HFFc6 (cell line): ENCODE results near the gene GAB2. TPM values are rescaled to one million over a fixed set of nuclear protein-coding genes. Genes with fewer than 3 reads are reported as not detected.

Source experiments
- DNase-seq: peaks from one replicate; pipeline ENCODE4 v3.0.0-alpha.2; 2018
- H3K27ac Mint-ChIP-seq: 2 replicates; pipeline ENCODE4 v1.8.0; 2020; ENCODE audit warnings: mild to moderate bottlenecking, mixed read lengths
- H3K27me3 Mint-ChIP-seq: 2 replicates; pipeline ENCODE4 v1.8.0; 2021; ENCODE audit warnings: mild to moderate bottlenecking, moderate library complexity, mixed read lengths; ENCODE audit not compliant: insufficient read depth
- H3K36me3 Mint-ChIP-seq: 2 replicates; pipeline ENCODE4 v1.8.0; 2021; ENCODE audit warnings: low read depth, mixed read lengths
- H3K4me1 Mint-ChIP-seq: 2 replicates; pipeline ENCODE4 v1.8.0; 2020; ENCODE audit warnings: low read depth, mixed read lengths
- H3K4me3 Mint-ChIP-seq: 2 replicates; pipeline ENCODE4 v1.8.0; 2020; ENCODE audit warnings: mild to moderate bottlenecking, moderate library complexity, mixed read lengths
- H3K9me3 Mint-ChIP-seq: 2 replicates; pipeline ENCODE4 v1.8.0; 2020; ENCODE audit warnings: mild to moderate bottlenecking, mixed read lengths
- total RNA-seq, 6 experiments: library from RNA; stranded (reverse); fragmentation: NEBNext Ultra II Directional; extraction: Animal tissue kit (Norgen Biotek cat#: 25700); gene quantifications; 2 replicates in 1 of 6; 3 replicates in 5 of 6; pipeline ENCODE4 v1.2.3, GENCODE V29; 2021
- TF ChIP-seq, protein P1 (sequence below): fragments of 200-600 bp; sonication (generic); IDR thresholded peaks from 2 replicates; pipeline ENCODE4 v1.5.0; 2021; ENCODE audit warnings: antibody characterized with exemption, mild to moderate bottlenecking

GAB2 gene
- total RNA-seq, 6 experiments from 2014 or later: 8.4 to 12.1 (median 9.9) TPM

DNA sequence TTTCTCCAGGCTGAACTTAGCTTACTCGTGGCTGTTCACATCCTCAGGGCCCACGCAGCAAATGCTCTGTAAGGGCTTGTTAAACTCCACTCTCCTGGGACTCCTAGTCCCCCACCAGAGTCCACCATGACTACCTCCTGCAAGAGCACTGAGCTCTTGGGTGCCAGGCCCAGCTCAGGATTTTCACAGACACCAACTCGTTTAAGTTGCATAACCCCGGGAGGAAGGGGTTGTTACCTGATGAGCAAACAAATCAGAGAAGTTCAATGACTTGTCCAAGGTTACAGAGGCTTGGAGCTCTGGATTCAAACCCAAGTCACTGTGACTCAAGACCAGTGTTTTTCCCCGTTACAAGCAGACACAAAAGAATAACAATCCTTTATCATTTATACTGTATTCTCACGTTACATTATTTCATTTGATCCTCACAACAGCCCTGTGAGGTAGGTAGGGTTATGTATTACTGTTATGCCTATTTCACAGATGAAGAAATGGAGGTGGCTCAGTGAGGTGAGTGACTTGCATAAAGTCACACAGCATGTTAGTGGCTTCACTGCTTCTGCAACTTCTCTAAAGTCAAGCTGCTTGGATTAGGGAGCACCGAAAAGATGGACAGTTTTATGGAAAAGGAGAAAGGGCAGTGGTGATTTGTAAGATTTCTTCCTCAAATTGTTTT is 246.6 kb downstream of the GAB2 start:
- TF ChIP-seq, protein P1, sequence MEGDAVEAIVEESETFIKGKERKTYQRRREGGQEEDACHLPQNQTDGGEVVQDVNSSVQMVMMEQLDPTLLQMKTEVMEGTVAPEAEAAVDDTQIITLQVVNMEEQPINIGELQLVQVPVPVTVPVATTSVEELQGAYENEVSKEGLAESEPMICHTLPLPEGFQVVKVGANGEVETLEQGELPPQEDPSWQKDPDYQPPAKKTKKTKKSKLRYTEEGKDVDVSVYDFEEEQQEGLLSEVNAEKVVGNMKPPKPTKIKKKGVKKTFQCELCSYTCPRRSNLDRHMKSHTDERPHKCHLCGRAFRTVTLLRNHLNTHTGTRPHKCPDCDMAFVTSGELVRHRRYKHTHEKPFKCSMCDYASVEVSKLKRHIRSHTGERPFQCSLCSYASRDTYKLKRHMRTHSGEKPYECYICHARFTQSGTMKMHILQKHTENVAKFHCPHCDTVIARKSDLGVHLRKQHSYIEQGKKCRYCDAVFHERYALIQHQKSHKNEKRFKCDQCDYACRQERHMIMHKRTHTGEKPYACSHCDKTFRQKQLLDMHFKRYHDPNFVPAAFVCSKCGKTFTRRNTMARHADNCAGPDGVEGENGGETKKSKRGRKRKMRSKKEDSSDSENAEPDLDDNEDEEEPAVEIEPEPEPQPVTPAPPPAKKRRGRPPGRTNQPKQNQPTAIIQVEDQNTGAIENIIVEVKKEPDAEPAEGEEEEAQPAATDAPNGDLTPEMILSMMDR: no peak
- H3K4me3 Mint-ChIP-seq: no peak overlapping the region
- H3K27me3 Mint-ChIP-seq: no peaks in the 10 kb centered on the region; the same call in 1 of the 2 replicates
- H3K4me1 Mint-ChIP-seq: peaks cover 21% of the 10 kb centered on the region
- H3K9me3 Mint-ChIP-seq: no peaks in the 10 kb centered on the region
- peaks cover 35% of the 10 kb centered on the region for H3K36me3 Mint-ChIP-seq
- DNase-seq: no peak
- H3K27ac Mint-ChIP-seq: peak overlapping the region; percentile 29

DNA sequence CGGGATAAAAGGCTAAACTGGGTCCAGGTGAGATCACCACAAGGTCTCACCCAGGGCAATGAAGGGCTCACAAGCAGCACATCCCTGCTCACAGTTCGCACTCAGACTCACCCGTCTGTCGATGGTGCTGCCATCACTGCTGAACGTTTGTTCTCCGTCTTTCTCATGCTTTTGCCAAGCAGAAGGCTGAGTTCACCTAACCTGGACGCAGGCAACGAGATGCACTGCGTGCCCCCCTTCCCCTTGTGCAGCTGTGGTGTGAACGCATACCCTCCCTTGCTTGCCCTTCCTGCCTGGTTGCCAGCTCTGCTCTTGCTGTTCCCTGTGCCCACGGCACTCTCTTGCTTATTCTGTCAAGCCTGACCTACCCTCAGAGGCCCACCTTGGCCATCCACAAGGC is 247.2 kb downstream of the GAB2 start:
- Mint-ChIP-seq H3K27me3 (no peaks in the 10 kb centered on the region; the same call in 1 of the 2 replicates), H3K27ac (peak overlapping the region; percentile 29; the same call in 1 of the 2 replicates), H3K36me3 (peaks cover 33% of the 10 kb centered on the region), H3K4me3 (no peak overlapping the region), H3K9me3 (no peaks in the 10 kb centered on the region), H3K4me1 (peaks cover 21% of the 10 kb centered on the region)
- TF ChIP-seq, protein P1: no peak
- DNase-seq: no peak

DNA sequence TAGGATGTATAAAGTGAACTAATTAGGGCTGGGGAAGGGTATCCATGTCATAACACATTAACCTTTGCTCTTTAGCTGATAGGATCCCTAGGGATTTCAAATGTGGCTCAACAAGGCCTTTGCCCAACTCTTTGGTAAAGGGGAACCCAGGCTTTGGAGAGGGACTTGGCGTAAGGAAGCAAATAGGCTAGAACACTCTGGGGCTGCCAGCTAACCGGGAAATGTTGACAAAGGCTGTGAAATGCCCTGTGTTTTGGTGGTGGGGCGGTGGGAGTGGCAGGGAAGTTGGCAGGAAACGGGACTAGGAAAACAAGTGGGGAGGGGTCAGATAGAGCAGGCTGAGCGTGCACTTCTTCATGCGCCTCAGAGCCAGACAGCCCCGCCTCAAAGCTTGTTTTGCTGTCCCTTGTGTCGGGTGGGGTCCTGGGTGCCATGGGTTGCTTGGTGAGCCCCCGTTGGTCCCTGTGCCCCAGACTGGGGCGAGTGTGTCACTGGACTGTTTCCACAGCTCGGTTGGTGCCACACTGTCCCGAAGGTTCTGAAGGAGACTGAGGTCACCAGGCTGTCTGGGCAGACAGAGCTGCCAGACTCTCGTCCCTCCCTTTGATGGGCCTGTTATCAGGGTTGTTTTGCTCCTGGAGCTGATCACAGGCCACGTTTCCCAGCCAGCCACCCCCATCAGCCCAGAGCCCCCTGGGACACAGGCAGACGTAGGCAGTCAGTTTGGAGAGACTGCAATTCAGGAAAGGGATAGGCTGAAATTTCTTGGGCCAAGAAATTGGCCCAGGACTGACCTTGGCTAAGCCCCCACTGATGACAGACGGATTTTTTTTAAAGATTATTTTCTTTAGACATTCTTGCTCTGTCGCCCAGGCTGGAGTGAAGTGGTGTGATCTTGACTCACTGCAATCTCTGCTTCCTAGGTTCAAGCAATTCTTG is 248.8 kb downstream of the GAB2 start:
- TF ChIP-seq, protein P1: no peak
- Mint-ChIP-seq H3K27me3 (peaks cover 1% of the 10 kb centered on the region), H3K9me3 (no peaks in the 10 kb centered on the region), H3K4me3 (no peak overlapping the region), H3K36me3 (peaks cover 23% of the 10 kb centered on the region), H3K4me1 (peaks cover 21% of the 10 kb centered on the region), H3K27ac (peak overlapping the region; percentile 65)
- peak; percentile 21 for DNase-seq

DNA sequence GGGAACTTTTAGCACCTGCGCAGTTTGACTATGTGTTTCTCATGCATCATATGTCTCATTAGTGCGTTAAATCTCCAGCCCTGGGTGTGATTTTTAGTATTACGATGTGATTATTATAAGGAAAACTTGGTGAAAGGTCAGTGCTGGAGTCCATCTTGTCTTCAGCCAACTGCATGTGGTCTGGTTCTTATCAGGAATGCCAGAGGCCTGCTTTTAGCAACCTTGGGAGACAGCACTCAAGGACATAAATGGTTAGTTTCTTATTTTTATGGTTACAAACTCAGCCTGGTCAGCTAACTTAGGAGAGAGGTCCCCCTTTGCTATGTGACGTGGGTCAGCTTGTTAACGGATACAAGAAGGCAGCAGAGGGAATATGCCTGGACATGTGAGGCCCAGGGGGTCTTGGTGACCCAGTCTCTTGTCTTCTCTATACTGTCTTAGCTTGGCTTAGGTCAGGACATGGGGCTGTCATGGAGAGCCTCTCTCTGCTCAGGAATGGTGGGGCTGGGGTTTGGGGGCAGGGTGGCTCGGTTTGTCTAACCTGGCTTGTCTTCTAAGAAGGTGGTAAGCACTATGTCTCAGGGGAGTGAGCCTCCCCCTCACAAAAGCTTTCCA is 250.7 kb downstream of the GAB2 start:
- DNase-seq: no peak
- H3K27me3 Mint-ChIP-seq: peaks cover 3% of the 10 kb centered on the region
- peaks cover 21% of the 10 kb centered on the region for H3K4me1 Mint-ChIP-seq
- H3K36me3 Mint-ChIP-seq: 0 out of 2 replicates have a peak, but pooled peaks cover 7% of the 10 kb centered on the region
- TF ChIP-seq, protein P1: no peak
- no peaks in the 10 kb centered on the region for H3K9me3 Mint-ChIP-seq
- H3K4me3 Mint-ChIP-seq: no peak overlapping the region
- no peak overlapping the region for H3K27ac Mint-ChIP-seq

Other genes with a start within 250 kb of the GAB2 start
- 10 to 100 TPM; 10.4 to 15.7 (median 12.6) TPM for gene KCTD21, start 229.2 kb downstream of the GAB2 start, total RNA-seq
- 10 to 100 TPM in 1 of 6 experiments, 1 to 10 TPM in 5; 8.5 to 10.6 (median 9.0) TPM for gene USP35, start 228.9 kb downstream of the GAB2 start, total RNA-seq
- 10 to 100 TPM in 3 of 6 experiments, 1 to 10 TPM in 3; 8.7 to 11.6 (median 10.3) TPM for gene NARS2, start 157.0 kb upstream of the GAB2 start, total RNA-seq